22Rv1 (cell line): Measurements from ENCODE around the gene ZNF732.
"Not testable (repeated sequence)": the region's sequence is repeated elsewhere in the genome, so short reads cannot be mapped to it uniquely, and the experiment has no call there.

ENCODE experiments used
- H3K27ac ChIP-seq: fragments of 450-650 bp; 2 replicates; pipeline ENCODE4 v1.5.1; 2017
- CTCF ChIP-seq: fragments of 450-650 bp; IDR thresholded peaks from 2 replicates; pipeline ENCODE4 v1.5.1; 2017; ENCODE audit warnings: mild to moderate bottlenecking
- ZFX ChIP-seq: fragments of 450-650 bp; IDR thresholded peaks from 2 replicates; pipeline ENCODE4 v1.6.1; 2017; ENCODE audit warnings: antibody characterized with exemption, borderline replicate concordance

ZNF732 gene

GRCh38 chr4:253936-254756 is 51.1 kb downstream of the ZNF732 start:
- no peak for TF ChIP-seq ZFX
- no peak for TF ChIP-seq CTCF
- H3K27ac ChIP-seq: no peak overlapping the region

GRCh38 chr4:252065-252601 is 53.1 kb downstream of the ZNF732 start:
- no peak for TF ChIP-seq ZFX
- TF ChIP-seq CTCF: no peak
- H3K27ac ChIP-seq: no peak overlapping the region

GRCh38 chr4:244471-244870 is 60.8 kb downstream of the ZNF732 start:
- TF ChIP-seq CTCF: peak; percentile 73
- TF ChIP-seq ZFX: no peak
- H3K27ac ChIP-seq: no peak overlapping the region

DNA sequence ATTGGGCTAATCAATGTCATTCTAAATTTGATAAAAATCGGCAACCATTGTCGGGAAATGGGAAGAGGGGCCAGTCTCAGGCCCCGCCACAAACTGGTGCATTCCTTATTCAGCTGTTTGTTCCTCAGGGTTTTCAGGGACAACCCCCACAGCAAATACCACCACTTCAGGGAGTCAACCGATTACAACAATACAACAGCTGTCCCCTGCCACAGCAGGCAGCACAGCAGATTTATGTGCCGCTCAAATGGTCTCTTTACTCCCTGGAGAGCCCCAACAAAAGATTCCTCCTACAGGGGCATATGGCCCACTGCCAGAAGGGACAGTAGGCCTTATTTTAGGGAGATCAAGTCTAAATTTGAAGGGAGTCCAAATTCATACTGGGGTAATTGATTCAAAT is 61.8 kb downstream of the ZNF732 start:
- H3K27ac ChIP-seq: no peak overlapping the region
- TF ChIP-seq CTCF: no peak
- no peak for TF ChIP-seq ZFX

DNA sequence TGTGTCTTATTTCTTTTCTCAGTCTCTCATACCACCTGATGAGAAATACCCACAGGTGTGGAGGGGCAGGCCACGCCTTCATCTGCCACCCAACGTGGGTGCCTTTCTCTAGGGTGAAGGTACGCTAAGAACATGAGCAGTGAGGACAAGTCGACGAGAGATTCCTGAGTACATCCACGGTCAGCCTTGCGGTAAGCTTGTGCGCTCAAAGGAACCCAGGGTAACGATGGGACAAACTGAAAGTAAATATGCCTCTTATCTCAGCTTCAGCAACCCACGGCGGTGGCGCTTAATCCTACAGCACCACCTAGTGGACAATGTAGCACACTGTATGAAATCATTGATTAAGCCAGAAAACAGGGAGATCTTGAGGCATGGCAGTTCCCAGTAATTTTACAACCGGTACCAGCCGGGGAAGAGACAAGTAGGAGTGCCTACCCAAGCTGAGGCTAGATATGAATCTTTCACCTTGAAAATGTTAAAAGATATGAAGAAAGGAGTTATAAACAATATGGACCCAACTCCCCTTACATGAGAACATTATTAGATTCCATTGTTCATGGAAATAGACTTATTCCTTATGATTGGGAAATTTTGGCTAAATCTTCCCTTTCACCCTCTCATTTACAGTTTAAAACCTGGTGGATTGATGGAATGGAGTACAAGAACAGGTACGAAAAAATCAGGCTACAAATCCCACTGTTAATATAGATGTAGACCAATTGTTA is 63.0 kb downstream of the ZNF732 start:
- peak; percentile 92 for TF ChIP-seq CTCF
- TF ChIP-seq ZFX: no peak
- H3K27ac ChIP-seq: no peak overlapping the region

- H3K27ac ChIP-seq: not testable (repeated sequence)
Measured at GRCh38 chr4:241411-241810, 63.9 kb downstream of the ZNF732 start.

GRCh38 chr4:236028-236427 is 69.2 kb downstream of the ZNF732 start:
- TF ChIP-seq ZFX: no peak
- TF ChIP-seq CTCF: no peak
- no peak overlapping the region for H3K27ac ChIP-seq
